UCSD-AML1 (cell line): Measurements from ENCODE around the gene GRIA4.

Source experiments
- DNase-seq: peaks from one replicate; lab custom pipeline; 2025; ENCODE audit not compliant: unreplicated experiment; lab: John Stamatoyannopoulos, UW

Gene GRIA4

DNA sequence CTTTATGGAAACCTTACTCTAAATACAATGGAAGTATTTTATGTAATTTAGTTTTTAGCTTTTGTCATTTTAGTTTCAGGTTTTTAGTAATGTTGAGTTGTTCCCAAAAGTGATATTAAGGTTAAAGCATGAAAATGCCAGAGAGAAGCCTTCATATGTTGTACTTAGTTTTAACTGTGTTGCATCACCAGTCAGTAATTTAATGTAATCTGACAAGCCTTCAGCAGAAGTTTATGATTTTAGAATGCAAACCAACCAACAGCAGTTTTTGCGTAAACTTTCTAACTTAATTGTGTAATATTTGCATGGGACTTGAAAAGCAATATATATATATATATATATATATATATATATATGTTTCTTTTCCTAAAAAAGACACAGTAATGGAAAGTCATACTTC is 301.6 kb downstream of the GRIA4 start:
- DNase-seq, result no peak

DNA sequence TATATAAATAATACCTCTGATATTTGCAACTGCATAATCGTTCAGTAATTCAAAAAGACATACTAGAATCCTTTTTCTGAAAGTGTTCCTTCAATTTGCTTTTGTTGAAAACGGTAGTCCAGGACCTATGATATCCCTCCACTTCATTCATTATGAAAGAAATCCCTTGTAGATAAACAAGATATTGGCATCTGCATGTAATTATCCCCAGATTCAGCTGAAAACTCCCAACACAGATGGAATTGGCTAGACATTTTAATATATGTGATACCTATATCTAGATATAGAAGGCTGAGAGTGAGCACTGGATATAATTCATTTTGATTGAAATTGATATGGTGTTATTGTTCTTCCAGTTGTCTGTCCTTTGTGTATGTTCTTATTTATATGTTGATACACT is 302.8 kb downstream of the GRIA4 start:
- DNase-seq, result no peak

DNA sequence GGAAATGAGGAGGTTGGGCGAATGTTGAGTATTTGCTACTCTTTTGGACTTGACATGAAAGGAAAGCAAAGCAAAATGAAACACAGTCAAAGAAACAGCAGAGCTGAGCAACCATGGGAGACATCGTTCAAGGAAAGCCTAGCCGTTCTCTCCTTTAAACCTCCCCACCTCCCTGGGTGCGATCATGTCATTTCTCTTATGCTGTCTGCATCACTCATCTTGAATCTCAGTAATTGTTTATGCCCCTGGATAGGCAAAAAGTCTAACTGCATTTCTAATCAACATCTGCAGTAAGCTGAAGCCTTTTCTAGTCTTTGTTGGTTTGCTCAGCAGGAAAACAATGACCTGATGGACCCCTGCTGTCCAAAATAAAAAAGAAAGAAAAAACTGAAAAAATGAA is 305.1 kb downstream of the GRIA4 start:
- DNase-seq, result no peak

DNA sequence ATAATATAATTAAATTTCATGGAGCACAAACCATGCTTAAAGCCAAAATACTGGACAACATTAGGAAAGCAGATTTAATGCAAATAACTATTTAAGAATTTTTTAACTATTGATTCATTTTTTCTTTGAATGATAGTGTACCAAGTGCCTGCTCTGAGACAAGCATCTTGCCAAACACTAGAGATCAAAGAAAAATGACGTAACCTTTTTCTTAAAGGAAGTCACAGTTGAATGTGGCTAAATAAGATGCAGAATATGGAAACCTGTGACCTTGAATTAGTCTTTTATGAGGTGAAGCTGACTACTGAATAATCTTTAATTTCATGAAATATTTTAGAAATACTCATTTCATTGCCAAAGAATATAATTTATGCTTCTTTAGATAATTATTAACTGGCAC is 308.2 kb downstream of the GRIA4 start:
- DNase-seq, result no peak

DNA sequence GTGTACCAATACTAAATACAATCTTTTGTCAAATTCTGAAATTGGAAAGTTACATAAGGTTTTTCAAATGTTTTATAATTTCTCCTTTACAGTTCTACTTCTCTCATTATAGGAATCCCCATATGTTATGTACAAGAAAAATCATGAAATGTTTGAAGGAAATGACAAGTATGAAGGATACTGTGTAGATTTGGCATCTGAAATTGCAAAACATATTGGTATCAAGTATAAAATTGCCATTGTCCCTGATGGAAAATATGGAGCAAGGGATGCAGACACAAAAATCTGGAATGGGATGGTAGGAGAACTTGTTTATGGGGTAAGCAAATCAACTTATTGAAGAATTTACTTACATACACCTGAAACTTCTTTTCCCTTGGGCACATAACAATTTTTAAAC is 308.7 kb downstream of the GRIA4 start:
- no peak for DNase-seq

DNA sequence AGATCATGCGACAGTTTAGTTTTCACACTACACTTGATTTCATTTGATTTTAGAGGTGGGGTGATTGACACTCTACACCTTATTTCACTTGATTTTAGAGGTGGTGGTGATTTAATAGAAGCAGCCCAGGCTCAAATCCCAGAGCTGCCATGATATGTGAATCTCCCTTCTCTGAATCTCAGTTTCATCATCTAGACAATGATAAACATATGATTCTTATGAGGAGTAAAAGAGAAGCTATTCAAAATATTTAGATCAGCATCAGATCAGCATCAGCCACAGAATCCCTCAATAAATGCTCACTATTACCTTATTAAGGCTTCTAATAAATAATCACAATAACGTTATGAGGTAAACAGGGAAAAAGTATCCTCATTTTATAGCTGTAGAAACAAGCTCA is 313.4 kb downstream of the GRIA4 start:
- DNase-seq, result no peak

DNA sequence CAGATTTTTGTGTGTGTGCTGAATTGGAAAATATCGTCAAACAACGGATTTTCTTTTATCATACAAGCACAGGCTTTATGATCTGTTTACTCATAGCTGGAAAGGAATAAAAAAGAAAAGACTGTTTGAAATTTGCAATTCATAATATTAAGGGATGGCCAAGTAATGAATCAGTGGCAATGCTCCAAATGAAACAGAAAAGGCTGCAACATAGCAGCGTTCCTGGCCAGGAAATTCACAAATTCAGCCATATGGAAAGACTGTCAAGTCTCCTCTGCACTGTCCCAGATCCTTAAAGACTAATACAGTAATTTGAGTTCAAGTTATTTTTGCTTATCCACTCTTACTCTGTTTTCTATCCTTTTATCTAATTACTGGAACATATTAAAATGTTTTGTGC is 313.9 kb downstream of the GRIA4 start:
- DNase-seq, result no peak

DNA sequence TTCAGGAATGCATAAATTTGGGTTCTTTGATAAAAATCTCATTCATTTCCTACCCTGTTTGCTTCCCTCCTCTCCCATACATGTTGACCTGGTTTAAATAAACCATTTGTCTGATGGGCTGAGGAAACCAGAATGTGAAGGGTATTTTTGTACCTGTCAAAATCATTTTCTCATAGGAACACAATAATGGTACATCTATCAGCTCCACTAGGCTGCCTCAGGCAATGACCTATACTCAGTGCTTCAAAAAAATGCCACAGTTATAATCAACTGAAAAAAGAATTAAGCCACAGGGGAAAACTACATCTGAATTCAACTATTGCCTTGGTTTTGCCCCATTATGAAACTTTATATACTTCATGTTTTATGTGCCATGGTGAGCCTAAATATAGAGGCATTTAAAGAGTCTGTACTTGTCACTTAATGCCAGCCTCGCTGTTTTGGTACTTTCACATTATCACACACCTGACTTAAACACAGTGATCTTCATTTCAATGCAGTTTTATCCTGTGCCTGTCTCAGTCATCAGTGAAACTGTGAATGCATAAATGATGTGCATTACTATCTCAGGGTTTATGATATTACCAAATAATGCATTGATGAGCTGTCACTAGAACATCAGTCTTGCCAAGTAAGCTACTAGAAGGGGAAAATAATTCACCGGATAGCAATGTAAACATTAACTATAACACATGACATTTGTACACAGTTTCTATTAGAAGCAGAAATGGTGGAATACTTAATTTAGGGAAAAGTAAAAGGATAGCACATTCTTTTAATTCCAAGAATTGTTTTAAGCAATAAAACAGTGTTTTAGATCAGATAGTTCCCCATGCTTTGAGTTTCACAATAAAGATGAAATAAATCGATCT is 319.4 kb downstream of the GRIA4 start:
- DNase-seq, result no peak

DNA sequence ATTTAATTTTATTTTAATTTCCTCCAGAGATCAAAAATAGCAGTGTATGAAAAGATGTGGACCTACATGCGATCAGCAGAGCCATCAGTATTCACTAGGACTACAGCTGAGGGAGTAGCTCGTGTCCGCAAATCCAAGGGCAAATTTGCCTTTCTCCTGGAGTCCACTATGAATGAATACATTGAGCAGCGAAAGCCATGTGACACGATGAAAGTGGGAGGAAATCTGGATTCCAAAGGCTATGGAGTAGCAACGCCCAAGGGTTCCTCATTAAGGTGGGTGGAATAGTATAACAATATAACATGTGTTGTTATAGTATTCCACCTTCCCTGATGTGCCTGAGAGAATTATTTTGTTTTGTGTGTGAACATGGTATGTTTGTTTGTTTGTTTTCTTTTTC is 323.8 kb downstream of the GRIA4 start:
- DNase-seq, result no peak

DNA sequence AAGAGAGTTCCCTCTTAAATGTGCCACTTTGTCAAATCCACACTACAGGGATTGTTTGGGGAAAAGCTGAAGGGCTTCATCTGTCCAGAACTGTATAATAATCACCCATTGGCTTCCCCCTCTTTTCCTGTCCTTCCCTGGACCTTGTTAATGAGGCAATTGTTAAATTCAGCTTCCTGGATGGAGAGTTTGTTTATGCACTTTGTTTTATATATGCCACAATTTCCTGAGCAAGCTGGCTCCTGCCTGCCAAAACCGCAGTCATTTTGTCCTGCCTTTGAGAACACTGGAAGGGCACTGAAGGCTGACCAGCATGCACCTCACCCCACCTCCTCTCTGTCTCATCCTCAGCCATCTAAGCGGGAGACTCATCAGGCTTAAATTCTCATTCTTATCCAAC is 325.9 kb downstream of the GRIA4 start:
- DNase-seq, result no peak

DNA sequence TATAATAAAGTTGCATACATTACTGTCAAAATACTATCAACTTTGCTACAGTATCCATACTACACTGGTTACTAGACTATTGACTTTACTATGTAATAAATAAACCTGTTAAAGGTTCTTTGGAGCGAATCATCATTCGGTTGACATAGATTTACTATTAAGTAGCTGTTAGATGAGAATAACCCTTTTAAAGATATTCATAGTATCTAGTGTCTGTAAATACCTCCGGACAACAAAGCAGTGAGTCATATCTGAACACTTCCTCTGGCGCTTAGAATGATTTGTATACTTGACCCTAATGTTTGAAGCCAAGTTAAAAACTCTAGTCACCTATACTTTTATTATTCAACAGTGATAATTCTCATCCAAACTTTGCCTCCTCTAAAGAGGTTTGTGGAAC is 327.5 kb downstream of the GRIA4 start:
- no peak for DNase-seq

DNA sequence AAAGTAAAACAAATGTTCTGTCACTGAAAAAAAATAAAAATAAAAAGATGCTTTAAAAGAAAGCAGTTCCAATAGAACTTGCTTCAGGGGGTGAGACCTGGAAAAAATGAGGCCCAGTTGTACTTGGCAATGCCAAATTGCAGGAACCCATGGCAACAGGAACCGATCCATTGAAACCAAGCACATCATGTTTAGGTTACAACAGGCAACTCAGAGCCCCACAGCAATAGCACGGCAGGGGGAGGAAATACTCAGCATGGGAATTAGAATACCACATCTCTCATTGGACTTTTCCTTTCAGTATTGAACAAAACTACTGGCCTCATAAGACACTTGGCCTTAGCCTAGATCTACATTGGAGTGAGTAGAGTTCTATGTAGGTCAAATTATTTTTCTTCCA is 327.9 kb downstream of the GRIA4 start:
- DNase-seq, result no peak

DNA sequence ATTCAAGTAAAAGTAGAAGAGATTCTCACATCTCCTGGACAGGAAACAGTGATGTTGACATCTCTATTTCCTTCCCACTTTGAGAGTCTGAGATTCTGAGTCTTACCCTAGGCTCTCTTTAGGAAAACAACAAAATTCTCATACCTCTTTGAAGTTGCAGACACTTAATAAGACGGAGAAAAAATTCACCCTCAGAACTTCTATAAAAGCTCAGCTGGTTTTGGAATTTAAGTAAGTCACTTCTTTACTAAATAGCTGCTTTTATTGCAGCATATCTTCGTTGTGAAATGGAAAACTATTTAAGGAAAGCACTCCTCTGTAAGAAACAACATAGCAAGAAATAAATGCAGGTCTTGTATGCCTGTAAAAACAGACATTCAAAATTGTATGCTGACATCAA is 333.0 kb downstream of the GRIA4 start:
- DNase-seq, result no peak

DNA sequence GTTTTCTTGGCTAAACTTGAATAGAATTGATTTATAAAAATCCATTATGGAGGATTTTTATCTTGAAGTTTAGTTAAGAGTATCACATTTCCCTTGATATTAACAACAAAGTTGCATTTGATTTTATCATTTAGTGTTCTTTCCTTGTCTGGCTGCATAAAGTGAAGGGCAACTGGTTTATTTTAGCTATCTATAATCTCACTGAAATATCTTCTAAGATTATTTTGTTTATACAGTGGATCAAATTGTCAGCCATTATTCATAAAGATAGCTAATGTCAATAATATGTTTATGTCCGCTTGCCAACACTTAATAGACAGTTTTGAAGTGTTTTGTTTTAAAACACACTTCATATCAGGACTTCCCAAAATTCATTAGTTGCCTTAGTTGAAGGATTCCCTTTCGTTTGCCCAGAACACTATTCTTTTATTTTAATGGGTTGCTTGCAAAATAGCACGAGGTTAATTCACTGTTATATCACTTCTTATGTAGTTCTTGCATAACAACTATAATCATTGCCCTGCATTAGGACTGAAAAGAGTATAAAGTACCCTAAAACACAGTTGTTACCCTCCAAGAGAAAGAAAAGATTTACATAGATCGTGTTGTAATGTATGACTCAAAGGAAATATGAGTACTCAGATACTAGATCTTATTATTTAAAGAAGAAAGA is 339.2 kb downstream of the GRIA4 start:
- no peak for DNase-seq

DNA sequence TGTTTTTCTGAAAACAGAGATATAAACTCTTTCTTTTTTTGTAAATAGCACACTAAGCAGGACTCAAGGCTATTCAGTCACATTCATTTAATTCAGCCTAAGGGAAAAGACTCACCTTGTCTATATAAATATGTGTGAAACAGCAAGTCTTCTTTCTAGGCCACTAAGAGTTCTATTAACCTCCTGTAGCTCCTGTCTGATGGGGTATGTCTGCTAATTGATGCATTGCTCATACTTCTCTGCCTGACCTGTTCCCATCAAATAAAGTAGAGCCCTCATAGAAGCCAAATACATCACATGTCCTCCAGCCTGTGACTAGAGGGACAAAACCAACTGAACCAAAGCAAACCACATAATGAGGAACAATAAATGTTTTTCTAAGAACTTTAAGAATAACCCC is 344.0 kb downstream of the GRIA4 start:
- no peak for DNase-seq

DNA sequence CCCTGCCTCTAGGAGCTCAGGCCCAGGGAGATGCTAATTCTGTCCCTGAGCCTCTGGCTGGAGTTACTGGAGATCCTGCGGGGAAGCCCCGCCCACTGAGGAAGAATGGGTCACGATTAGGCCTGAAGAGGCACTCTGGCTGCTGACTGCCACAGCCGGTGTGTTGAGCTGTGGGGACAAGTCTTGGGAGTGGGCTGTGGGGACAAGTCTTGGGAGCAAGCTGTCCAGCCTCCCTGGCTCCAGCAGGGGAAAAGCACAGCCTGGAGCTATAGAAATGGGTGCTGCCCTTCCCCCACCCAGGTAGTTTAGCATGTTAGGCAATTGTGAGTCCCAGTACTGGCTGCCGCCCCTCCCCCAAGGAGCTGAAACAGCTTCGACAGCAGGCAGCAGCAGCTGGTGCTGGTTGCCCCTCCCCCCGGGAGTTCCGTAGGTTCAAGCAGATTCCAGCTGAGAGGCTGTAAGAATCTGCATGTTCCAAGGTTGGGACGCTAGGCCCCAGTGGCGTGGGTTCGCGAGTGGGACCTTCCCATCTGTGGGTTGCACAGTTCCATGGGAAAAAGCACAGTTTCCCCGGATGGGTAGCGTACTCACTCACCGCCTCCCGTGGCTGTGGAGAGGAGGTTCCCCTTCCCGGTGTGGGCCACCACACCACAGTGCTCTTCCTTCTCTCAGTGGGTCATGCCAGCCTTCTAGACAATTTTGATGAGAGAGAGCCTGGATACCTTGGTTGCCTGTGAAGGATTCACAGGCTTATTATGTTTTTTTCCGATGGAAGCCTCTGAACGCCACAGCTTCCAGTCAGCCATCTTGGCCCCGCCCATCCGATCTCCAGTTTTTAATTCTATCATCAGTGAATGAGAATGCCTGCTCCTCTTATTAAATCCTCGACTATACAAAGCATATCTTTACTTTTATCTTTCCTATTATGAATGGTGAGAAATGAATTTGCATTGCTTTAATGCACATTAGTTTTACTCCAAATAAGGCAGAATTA is 350.7 kb downstream of the GRIA4 start:
- no peak for DNase-seq

DNA sequence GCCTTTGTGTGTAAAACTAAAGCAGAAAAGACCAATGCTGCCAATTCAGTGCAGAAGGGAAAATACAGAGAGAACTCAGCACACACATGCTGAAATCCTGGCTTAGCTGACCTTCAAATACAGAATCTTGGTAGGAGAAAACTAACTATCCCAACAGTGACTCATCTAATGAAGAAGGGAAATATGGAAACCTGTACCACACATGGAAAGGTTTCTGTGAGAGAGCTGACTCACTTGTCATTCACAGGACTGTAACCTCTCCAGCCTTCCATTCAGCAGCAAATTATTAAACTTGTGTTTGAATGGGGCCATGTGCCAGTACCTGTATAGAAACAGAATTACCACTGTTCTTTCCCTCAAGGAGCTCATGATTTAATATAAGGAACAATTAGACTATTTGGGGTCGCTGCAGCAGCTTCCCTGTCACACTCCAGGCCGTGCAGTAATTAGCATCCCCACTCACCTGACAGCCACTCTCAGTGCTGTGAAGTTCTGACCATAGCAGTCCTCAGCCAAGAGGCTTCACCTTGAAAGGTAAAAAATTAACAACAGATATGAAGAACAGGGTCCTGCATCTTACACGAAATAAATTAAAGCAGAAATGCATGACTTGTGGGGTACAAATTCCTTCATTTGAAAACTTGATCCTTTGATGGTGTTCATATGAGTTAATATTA is 358.3 kb downstream of the GRIA4 start:
- DNase-seq, result no peak

DNA sequence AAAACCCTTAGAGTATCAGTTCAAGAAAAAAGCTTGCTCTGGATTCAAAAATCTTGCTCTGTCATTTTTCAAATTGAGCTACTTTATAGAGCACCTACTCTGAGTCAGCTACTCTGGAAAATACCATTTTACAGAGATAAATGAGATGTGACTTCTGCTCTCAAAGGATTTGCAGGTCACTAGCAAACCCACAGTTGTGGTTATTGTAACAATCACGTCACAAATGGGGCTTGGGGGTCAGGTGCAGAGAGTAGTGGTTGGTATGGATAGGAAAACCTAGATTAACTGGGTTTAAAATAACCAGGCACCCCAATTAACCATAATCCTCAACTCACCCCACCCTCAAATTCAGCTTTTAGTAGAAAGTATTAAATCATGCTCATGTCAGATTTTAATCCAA is 359.9 kb downstream of the GRIA4 start:
- no peak for DNase-seq

DNA sequence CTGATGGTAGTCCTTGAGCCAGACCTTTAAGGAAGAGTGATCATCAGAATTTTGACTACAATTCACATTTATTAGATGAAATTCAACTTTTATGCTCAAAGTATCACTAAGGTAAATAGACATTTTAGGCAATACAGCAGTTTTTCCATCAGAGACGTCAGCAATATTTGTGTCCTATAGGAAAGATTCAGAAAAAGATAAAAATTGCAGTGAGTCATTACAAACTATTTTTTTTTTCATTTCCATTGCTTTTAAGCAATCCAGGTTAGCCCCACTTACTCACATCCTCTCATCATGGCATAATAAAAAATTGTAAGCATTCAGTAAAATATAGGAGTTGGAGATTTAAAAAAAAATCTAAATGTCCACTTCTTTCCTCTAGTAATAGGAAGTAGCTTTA is 365.3 kb downstream of the GRIA4 start:
- no peak for DNase-seq

DNA sequence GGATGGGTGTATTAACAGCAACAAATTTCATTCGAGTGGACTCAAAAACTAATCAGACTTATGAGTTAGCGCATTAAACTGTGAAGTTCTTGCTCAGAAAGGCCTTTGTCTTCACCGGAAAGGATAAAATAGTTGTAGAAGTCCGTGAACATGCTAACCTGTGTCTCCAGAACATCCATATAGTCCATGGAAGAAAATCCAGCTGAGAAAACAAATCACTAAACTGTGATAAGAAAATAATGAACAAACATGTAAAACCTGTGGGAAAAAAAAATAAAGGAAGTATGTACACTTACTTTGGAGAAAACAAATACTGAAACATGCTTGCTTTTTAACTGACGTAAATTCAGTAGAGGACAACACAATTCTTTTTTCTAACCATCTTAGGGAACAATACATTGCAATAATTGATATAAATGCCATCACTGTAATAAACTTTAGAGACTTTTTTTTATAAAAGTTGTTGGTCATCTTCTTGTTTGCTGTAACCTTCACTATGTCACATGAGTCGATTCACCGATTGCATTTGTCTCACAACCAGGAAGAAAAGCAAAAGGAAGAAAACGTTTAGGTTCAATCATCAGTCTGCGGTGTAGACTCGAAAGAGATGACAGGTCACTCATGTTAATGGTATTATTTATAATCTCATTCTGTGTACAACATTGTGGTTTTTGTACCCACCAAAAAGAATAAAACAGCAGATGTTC is 370.3 kb downstream of the GRIA4 start:
- DNase-seq, result no peak
